Natural killer cell (primary cell): ENCODE measurements around the gene BTBD9. TPM values are rescaled to one million over a fixed set of nuclear protein-coding genes. Genes with fewer than 3 reads are reported as not detected.

Experiments used
- ATAC-seq, 3 donors: fragments of 150-1000 bp in 2 of 3; fragments of 200-7000 bp in 1 of 3; cut with Tn5 transposase; 1 replicate in 1 of 3; 2 replicates in 2 of 3; pipeline ENCODE4 v1.10.0; 2021; ENCODE audit warnings: mild to moderate bottlenecking in 2 of 3, moderate library complexity in 2 of 3
- DNase-seq, 2 donors: peaks; one replicate each; pipeline versions ENCODE4 v3.0.0 to v3.0.0-alpha.2; 2013 to 2021; ENCODE audit warnings: mixed read lengths in 1 of 2
- H3K27ac ChIP-seq: one replicate; pipeline ENCODE4 v1.5.1; 2013; ENCODE audit warnings: mild to moderate bottlenecking, low read length
- H3K27me3 ChIP-seq: one replicate; pipeline ENCODE4 v1.6.1; 2013; ENCODE audit warnings: low read length; ENCODE audit not compliant: control insufficient read depth, insufficient read depth
- H3K36me3 ChIP-seq: one replicate; pipeline ENCODE4 v1.6.1; 2013; ENCODE audit warnings: low read length; ENCODE audit not compliant: control insufficient read depth, insufficient read depth
- H3K4me1 ChIP-seq: one replicate; pipeline ENCODE4 v1.6.1; 2013; ENCODE audit warnings: low read length; ENCODE audit not compliant: control insufficient read depth, insufficient read depth
- H3K4me3 ChIP-seq: one replicate; pipeline ENCODE4 v1.5.1; 2013; ENCODE audit warnings: low read length
- H3K9me3 ChIP-seq: one replicate; pipeline ENCODE4 v1.6.1; 2013; ENCODE audit warnings: low read length; ENCODE audit not compliant: control insufficient read depth, insufficient read depth
- H3K27ac Mint-ChIP-seq, 2 donors: one replicate each; pipeline ENCODE4 v1.8.0; 2022; ENCODE audit warnings: mild to moderate bottlenecking in 2 of 2, mixed read lengths in 2 of 2, moderate library complexity in 1 of 2
- H3K27me3 Mint-ChIP-seq, 2 donors: one replicate each; pipeline ENCODE4 v1.8.0; 2022; ENCODE audit warnings: low read depth in 2 of 2, mixed read lengths in 2 of 2
- H3K36me3 Mint-ChIP-seq: one replicate; pipeline ENCODE4 v1.8.0; 2022; ENCODE audit warnings: mixed read lengths
- H3K4me1 Mint-ChIP-seq, 2 donors: one replicate each; pipeline ENCODE4 v1.8.0; 2022; ENCODE audit warnings: mixed read lengths in 2 of 2
- H3K4me3 Mint-ChIP-seq: one replicate; pipeline ENCODE4 v1.8.0; 2022; ENCODE audit warnings: mild to moderate bottlenecking, moderate library complexity, mixed read lengths
- H3K9me3 Mint-ChIP-seq, 2 donors: one replicate each; pipeline ENCODE4 v1.8.0; 2022; ENCODE audit warnings: mixed read lengths in 2 of 2
- CTCF ChIP-seq: fragments of 200-600 bp; IDR thresholded peaks from one replicate; pipeline ENCODE4 v1.8.0; 2022; ENCODE audit warnings: antibody characterized with exemption
- WGBS: methylation state at CpG from one replicate; pipeline ENCODE4 v1.1.7; 2013; ENCODE audit warnings: missing lambda C conversion rate; ENCODE audit not compliant: insufficient coverage; 5-methylcytosine and 5-hydroxymethylcytosine counted together
- intact Hi-C: fragments of 100-400 bp; cut with micrococcal nuclease; formaldehyde crosslinking; loops from one replicate; pipeline ENCODE4 v1.14.2; 2022
- total RNA-seq, 4 donors: library from RNA; stranded (reverse); fragments of 120-200 nt in 1 of 4; gene quantifications; one replicate each; pipeline versions ENCODE4 v1.2.3 to v1.2.4, GENCODE V29; 2013 to 2022

Gene BTBD9
- total RNA-seq, 3 donors from 2014 or later (not counting 1 experiment from before 2014, with no cell fraction given) = 51.6 to 70.3 (median 54.3) TPM

- intact Hi-C loops = no loop called here
- Histone ChIP-seq H3K36me3 (no peaks in the 10 kb centered on the region), H3K4me3 (no peak overlapping the region), H3K9me3 (no peaks in the 10 kb centered on the region), H3K27me3 (no peaks in the 10 kb centered on the region), H3K27ac (no peak overlapping the region), H3K4me1 (no peaks in the 10 kb centered on the region)
- H3K27ac Mint-ChIP-seq = no peak overlapping the region
- no peaks in the 10 kb centered on the region for H3K9me3 Mint-ChIP-seq
- ATAC-seq (no peak), DNase-seq (no peak)
- no peak overlapping the region for H3K4me3 Mint-ChIP-seq
- H3K36me3 Mint-ChIP-seq = no peaks in the 10 kb centered on the region
- TF ChIP-seq CTCF = no peak
- H3K27me3 Mint-ChIP-seq = no peaks in the 10 kb centered on the region
- H3K4me1 Mint-ChIP-seq = no peaks in the 10 kb centered on the region
These were observed 132.6 kb downstream of the BTBD9 start for GRCh38 chr6:38507173-38507572.

- Mint-ChIP-seq H3K27me3 (no peaks in the 10 kb centered on the region), H3K36me3 (no peaks in the 10 kb centered on the region), H3K9me3 (no peaks in the 10 kb centered on the region), H3K4me1 (no peaks in the 10 kb centered on the region), H3K27ac (no peak overlapping the region), H3K4me3 (no peak overlapping the region)
- Histone ChIP-seq H3K4me3 (no peak overlapping the region), H3K27me3 (no peaks in the 10 kb centered on the region), H3K27ac (no peak overlapping the region), H3K9me3 (no peaks in the 10 kb centered on the region), H3K4me1 (no peaks in the 10 kb centered on the region), H3K36me3 (no peaks in the 10 kb centered on the region)
- DNase-seq (no peak), ATAC-seq (no peak)
- WGBS = 98% methylated on average over 5 of the region's 5 CpGs
- intact Hi-C loops = no loop called here
- TF ChIP-seq CTCF = no peak
These were observed 133.9 kb downstream of the BTBD9 start for GRCh38 chr6:38505826-38506225.

GRCh38 chr6:38504996-38505395 is 134.7 kb downstream of the BTBD9 start:
- no peaks in the 10 kb centered on the region for H3K36me3 ChIP-seq
- no peak for ATAC-seq
- Mint-ChIP-seq H3K4me1 (no peaks in the 10 kb centered on the region), H3K27ac (no peak overlapping the region), H3K27me3 (no peaks in the 10 kb centered on the region), H3K36me3 (no peaks in the 10 kb centered on the region), H3K4me3 (no peak overlapping the region), H3K9me3 (no peaks in the 10 kb centered on the region)
- no peak overlapping the region for H3K4me3 ChIP-seq
- H3K4me1 ChIP-seq = no peaks in the 10 kb centered on the region
- TF ChIP-seq CTCF = no peak
- 92% methylated on average over 3 of the region's 3 CpGs for WGBS
- DNase-seq = no peak
- H3K9me3 ChIP-seq = no peaks in the 10 kb centered on the region
- no peak overlapping the region for H3K27ac ChIP-seq
- no peaks in the 10 kb centered on the region for H3K27me3 ChIP-seq
- intact Hi-C loops = no loop called here

GRCh38 chr6:38503960-38504682 is 135.6 kb downstream of the BTBD9 start:
- intact Hi-C loops = no loop called here
- no peak overlapping the region for H3K27ac Mint-ChIP-seq
- H3K27ac ChIP-seq = no peak overlapping the region
- no peaks in the 10 kb centered on the region for H3K27me3 ChIP-seq
- H3K9me3 ChIP-seq = no peaks in the 10 kb centered on the region
- DNase-seq = no peak
- H3K27me3 Mint-ChIP-seq = no peaks in the 10 kb centered on the region
- 93% methylated on average over 5 of the region's 6 CpGs for WGBS
- H3K4me3 Mint-ChIP-seq = no peak overlapping the region
- no peak for ATAC-seq
- H3K4me1 ChIP-seq = no peaks in the 10 kb centered on the region
- H3K9me3 Mint-ChIP-seq = no peaks in the 10 kb centered on the region
- no peak for TF ChIP-seq CTCF
- no peaks in the 10 kb centered on the region for H3K36me3 Mint-ChIP-seq
- no peak overlapping the region for H3K4me3 ChIP-seq
- H3K4me1 Mint-ChIP-seq = no peaks in the 10 kb centered on the region
- no peaks in the 10 kb centered on the region for H3K36me3 ChIP-seq
